Cerebellar nuclear complex (tissue), 1 donor: ENCODE data around the gene BAIAP2L1.
A peak's percentile ranks its signal among the peaks of the same experiment; 100 is the strongest.

Experiments
- DNase-seq, 2 experiments: peaks; one replicate each; lab custom pipeline; 2025; lab: John Stamatoyannopoulos, UW

Gene BAIAP2L1

DNA sequence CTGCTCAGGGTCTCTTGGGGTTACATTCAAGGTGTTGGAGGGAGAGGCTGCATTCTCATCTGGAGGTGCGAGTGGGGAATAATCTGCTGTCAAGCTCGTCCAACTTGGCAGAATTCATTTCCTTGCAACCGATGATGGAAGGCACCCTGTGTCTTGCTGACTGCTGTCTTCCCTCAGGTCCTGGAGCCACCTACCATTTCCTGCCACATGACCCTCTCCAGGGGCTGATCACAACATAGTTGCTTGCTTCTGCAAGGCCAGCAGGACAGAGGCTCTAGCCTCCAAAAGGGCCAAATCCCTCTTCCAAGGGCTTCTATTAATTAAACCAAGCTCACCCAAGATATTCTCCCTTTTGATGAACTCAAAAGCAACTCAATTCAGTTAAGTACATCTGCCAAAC, 133.6 kb downstream of the BAIAP2L1 start:
- DNase-seq: no peak

DNA sequence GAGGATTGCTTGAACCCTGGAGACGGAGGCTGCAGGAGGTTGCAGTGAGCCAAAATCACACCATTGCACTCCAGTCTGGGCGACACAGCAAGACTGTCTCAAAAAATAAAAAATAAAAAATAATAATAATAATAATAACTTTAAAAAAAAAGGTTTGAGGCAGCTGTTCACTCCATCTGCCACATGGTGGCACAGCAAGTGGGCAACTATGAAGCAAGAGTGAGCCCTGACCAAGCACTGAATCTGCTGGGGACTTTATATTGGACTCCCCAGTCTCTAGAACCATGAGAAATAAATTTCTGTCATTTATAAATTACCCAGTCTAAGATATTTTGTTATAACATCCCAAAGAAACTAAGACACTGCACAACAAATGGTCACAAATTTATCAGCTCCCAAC, 134.1 kb downstream of the BAIAP2L1 start:
- DNase-seq: no peak

DNA sequence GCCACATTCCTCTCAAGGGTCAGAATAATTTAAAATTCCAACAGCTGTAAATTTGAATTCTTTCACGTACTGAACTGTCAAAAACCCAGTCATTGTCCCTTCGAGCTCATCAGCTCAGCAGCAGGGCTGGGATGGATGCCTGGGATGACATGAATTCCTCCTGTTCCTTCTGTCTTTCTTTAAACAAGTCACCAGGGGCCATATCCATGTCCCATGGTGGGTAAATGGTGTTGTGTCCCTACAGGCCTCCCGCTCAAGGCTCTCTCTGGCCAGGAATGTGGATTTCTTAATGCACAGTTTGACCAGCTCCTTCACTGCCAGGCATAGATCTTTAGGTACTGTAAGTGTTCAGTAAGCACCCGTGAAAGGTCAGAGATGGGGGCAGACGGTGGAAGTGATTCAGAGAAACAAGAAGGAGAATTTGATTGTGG, 135.0 kb downstream of the BAIAP2L1 start:
- no peak for DNase-seq

DNA sequence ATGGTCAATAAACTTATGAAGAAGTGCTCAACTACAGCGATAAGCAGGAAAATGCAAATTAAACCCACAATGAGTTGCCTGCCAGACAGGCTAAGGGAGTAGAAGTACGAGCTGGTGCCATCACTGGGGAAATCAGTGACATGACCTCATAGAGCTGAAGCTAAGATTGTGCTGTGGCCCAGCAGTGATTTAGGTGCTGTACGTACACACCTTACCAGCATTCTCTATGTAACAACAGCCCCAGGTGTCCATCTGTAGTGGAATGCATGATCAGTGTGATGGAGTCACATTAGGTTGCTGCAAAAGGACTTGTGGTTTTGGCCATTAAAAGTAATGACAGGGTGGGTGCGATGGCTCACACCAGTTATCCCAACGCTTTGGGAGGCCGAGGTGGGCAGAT, 143.2 kb downstream of the BAIAP2L1 start:
- DNase-seq: no peak

DNA sequence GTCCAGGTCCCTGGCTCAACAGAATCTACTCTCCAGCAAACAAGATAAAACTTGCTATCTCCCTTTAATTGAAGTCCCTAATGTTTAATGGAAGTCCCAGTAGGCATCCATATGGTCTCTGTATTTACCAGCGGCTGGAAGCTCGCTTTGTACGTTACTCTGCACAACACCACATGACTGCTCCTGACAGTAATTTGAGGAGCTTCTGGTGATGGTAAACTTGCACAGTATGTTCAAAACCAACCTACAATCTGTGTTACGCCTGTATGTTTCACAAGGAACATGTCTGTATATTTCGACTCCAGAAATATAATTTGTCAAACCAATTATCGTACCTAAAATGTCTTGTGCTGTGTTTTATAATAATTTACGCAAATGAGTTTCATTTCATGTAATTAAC, 144.5 kb downstream of the BAIAP2L1 start:
- DNase-seq: no peak

DNA sequence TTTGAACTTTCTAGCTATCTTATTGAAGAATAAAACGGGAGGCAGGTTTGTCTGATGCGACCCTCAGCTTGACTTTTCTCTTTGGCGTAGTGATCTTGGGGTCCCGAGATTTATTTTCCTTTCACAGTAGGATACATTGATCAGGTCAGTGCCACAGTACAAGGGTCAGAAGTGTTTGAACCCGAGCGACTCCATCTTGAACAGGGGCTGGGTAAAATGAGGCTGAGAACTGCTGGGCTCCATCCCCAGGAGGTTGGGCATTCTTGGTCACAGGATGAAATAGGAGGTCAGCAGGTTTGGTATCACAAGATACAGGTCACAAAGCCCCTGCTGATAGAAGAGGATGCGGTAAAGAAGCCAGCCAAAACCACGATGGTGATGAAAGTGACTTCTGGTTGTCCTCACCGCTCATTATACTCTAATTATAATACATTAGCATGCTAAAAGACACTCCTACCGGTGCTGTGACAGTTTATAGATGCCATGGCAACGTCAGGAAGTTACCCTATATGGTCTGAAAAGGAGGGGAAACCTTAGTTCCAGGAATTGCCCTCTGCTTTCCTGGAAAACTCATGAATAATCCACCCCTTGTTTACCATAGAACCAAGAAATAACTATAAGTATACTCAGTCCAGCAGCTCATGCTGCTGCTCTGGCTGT, 145.8 kb downstream of the BAIAP2L1 start:
- no peak for DNase-seq

DNA sequence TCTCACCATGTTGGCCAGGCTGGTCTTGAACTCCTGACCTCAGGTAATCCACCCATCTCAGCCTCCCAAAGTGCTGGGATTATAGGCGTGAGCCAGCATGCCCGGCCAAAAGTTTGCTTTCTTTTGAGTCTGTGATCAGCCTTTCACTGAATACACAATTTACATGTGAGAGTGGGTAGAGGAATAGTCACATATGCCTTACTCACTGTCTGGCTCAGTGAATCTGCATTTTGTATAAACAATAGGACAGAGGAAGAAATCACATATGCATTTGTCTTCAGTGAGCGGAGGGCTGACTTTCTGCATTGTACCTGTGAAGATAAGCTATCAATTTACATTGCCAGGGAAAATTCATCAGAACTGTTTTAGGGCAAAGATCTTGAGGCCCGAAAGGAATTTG, 146.4 kb downstream of the BAIAP2L1 start:
- DNase-seq: no peak

DNA sequence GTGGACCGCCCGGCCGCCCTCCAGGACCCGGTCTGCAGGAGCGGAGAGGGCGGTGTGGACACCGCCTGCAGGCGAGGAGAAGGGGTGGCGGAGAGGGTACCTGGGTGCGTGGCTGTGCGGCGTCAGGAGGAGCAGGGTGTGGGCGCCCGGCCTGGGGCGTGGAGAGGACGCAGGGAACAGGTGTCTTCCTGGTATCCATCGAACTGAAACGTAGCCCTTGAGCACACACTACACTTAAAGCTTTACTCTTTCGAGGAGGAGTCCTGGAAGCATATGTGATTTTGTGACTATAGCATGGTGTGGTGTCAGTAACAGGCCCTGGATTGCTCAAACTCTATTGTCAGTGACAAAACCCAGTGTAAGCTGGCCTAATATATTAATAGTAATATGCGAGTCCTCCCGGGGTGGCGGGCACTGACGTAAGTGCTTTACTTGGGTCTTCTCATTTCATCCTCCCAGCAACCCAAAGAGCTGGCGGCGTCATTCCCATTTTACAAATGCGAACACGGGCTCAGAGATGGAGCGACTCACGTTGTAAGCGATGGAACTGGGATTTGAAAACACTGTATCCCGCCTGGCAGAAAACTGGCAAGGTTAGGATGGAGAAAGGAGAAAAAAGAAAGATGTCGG, 148.3 kb downstream of the BAIAP2L1 start:
- no peak for DNase-seq

DNA sequence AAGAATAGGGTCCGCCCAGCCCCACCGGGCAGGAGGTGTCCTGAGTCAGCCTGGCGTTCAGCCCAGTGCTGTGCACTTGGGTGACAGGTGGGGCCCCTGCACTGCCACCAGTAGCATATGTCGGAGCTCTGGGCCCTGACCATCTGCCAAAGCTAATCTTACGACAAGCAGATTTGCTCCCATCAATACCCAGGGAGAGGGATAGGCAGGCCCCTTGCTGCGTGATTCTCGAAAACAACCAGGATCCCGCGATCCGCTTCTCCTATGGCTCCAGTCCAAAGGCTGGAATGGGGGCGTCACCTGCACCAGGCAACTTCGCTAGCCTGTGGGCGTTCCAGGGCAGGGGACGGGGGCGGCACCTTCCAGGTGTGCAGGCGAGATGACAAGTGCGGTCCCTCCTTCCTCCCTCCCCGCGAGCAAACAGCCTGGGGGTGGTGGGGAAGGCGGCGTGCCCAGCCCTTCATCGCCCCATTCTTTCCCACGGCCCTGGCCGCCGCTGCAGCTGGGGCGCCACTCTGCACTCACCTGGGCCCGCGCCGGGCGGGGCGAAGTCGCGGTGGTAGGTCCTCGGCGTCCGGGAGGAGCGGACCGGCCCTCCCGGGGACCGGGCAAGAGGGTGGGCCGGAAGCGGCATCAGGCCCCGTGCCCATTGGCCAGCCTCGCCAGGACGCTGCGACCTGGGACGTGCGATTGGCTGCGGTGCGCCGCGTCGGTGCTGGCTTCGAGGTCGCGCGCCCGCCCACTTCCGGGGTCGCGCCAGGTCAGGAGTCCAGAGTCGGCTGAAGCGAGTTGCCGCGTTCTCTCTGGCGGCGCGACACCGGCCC, 149.1 kb downstream of the BAIAP2L1 start, which contains the start of gene TECPR1:
TECPR1 (minus strand) TSS at position 632 of the 824 bp plus-strand sequence. CDS start 6,086 bp downstream, outside the sequence.
- DNase-seq: peak; percentile 9 to 63

DNA sequence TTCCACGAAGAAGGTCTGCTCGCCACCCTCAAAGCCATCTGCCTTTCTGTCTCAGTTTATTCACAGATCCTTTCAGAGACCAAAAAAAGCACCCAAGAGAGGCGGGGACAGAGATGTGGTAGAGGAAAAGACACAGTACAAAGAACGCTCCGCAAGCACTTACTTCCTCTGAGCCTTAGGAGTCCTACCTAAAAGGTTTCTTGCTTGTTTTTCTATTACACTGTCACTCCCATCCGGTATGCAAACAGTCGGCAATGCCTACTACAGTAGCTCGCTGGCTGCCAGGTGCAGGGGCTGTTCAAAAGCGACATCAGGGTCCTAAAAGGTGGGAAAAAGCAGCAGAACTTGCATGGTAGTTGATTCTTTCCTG, 149.7 kb downstream of the BAIAP2L1 start:
- peak in 1 of 2 experiments; percentile 63 for DNase-seq

DNA sequence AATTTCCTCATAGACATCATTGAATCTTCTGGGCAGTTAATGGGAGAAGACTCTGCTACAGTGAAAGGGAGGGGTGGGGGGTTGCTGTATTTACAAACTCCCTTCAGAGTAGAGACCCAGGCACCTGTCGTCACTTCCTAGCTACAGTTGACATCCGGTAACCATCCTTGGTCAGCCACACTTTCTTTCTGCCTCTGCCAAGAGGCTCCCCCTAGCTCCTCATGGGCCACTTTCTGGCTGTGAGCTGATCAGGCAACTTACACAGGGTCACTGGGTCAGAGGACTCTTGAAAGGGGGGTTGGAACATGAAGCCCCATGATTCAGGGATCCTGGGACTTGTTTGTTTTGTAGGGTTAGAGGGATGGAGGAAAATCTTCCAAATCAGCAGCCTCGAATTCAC, 150.1 kb downstream of the BAIAP2L1 start:
- no peak for DNase-seq

DNA sequence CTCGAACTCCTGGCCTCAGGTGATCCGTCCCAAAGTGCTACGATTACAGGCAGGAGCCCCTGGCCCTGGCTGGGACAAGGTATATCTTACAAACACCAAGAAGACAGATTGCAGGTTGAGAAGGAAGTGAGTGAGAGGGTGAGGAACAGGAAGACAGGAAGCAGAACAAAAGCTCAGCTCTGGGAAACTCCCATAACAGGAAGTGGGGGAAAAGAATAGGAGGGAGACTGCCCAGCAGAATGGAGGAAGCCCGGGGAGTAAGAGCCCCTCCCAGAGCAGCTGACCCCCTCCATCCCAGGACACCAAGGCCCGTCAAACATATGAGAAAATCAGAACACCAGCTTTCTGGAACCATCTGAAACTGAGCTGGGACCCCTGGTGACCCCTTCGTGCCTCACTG, 151.8 kb downstream of the BAIAP2L1 start:
- no peak for DNase-seq

DNA sequence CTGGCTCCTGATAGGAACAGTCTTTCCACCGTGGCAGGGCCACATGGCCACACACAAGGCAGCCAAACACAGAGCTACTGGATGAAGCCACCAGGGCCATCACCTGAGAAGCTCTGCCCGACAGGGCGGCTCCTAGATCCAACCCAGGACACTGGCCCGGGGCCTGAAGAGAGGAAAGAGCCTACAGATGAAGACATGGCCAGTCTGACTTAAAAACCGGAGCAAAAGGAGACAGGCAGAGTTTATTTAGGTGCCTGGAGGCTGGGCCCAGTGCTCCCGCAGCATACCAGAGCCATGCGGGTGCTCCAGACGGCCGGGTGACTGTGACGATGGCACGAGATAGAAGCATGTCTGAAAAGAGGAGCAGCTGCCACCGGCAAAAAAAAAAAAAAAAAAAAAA, 152.7 kb downstream of the BAIAP2L1 start:
- no peak for DNase-seq

DNA sequence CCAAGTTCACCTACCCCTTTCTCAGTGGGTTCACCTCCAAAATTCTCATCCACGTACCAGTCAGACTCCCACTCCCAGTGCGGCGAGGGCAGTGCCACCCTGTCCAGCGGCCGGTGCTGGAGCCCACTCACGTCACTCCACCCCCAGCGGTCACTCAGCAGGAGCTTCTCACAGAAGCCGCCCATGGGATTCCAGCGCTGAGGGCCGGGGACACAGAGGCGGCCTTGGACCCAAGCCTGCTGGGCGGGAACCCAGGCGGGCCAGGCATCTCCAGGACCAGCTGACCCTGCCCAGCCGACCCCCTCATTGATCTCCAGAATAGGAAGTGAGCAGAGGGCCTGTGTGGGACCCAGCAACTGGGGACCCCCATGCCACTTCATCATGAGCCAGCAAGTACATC, 156.0 kb downstream of the BAIAP2L1 start:
- no peak for DNase-seq

DNA sequence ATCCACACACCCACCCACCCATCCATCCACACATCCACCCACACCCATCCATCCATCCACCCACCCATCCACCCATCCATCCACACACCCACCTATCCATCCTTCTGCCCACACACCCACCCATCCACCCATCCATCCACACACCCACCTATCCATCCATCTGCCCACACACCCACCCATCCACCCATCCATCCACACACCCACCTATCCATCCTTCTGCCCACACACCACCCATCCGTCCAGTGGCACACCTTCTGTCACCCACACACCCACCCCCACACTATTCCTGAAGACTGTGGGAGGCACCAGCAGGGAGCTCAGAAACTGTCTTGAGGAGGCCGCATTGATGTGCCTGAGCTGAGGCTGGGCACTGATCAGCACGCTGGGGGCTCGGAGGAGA, 158.0 kb downstream of the BAIAP2L1 start:
- no peak for DNase-seq

DNA sequence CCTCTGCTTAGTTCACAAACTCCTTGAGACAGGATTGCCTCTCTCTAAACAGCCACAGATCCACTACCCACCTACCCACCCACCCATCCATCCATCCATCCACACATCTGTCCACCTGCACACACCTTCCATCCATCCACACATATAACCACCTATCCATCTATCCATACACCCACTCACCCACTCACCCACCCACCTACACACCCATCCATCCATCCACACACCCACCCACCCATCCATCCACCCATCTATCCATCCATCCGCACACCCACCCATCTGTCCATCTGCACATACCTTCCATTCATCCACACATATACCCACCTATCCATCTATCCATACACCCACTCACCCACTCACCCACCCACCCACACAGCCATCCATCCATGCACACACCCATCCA, 158.5 kb downstream of the BAIAP2L1 start:
- no peak for DNase-seq

DNA sequence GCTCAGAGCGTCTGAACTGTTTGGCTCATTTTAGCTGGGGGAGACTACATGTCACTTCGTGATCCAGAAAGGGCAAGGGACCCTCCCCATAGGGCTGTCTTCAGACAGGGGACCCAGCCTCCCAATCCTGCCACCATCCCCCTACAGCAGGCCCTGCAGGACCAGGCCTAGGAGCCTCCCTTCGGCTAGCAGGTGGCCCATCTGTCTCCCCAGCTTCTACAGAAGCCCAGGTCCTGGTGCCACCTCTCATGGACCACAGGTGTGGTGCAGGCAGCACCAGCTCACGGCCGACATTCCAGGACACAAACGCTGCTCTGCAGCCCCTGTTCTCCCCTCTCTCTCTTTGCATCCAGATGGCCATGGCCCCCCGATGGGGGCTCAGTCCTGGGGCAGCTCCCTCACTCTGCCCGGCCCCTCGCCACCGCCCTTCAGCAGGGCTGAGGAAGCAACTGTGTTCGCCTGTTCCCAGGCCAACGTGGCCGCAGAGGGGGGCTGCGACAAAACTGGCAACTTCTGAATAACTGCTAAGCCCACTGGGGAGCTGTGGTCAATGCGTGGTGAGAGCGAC, 159.1 kb downstream of the BAIAP2L1 start:
- DNase-seq: no peak
